Measurements from ENCODE around the gene CMSS1. TPM values are rescaled to one million over a fixed set of nuclear protein-coding genes. Genes with fewer than 3 reads are reported as not detected.

CMSS1 gene
- total RNA-seq, 2 experiments from 2014 or later: 34.8 to 37.2 TPM

DNA sequence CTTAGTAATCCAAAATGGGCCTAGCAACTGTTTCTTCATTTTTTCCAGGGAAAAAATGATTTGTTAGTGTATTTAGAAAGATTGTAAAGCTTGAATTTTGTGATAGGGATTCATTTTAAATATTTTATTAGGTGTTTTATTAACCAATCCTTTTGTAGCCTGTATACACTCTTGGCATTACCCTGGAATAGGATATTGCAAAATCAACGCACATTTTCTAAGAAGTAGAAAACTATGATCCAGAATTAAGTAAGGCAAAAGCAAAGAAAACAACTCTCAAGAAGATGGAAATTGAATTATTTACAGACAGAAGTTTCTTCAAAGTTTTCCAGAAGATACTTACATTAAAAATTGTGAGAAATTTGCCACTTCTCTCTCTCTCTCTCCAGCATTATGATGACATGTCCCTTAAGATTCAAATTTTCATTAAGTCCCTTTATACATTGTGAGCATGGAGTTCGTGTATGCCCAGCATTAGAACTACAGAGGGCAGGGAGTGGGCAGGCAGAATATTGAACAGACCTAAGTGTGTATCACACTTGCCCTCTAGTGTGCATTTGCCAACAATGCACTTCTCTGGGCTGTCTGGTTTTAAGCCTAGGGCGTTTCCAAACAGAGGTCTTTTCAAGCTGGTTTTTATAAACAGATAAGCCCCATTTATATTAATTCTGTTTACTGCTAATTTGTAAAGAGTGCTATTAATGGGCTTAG is 28.5 kb upstream of the CMSS1 start:
- no peaks in the 10 kb centered on the region for H3K4me1 Mint-ChIP-seq
- H3K27me3 Mint-ChIP-seq: peaks cover 33% of the 10 kb centered on the region
- CTCF ChIA-PET: no interaction called here
- peak; percentile 22 for DNase-seq
- no peaks in the 10 kb centered on the region for H3K36me3 Mint-ChIP-seq (ENCODE audit: low read depth)
- no peak overlapping the region for H3K27ac Mint-ChIP-seq
- POLR2A ChIA-PET: no interaction called here
- no peaks in the 10 kb centered on the region for H3K9me3 Mint-ChIP-seq
- H3K4me3 Mint-ChIP-seq: no peak overlapping the region

- no peak overlapping the region for H3K27ac Mint-ChIP-seq
- no peak for DNase-seq
- peaks cover 7% of the 10 kb centered on the region for H3K27me3 Mint-ChIP-seq
- H3K4me3 Mint-ChIP-seq: no peak overlapping the region
- H3K4me1 Mint-ChIP-seq: no peaks in the 10 kb centered on the region
- ChIA-PET POLR2A (no interaction called here), CTCF (no interaction called here)
- H3K9me3 Mint-ChIP-seq: no peaks in the 10 kb centered on the region
- H3K36me3 Mint-ChIP-seq (ENCODE audit: low read depth): no peaks in the 10 kb centered on the region
These were observed 23.2 kb upstream of the CMSS1 start for GRCh38 chr3:99794485-99794884.

DNA sequence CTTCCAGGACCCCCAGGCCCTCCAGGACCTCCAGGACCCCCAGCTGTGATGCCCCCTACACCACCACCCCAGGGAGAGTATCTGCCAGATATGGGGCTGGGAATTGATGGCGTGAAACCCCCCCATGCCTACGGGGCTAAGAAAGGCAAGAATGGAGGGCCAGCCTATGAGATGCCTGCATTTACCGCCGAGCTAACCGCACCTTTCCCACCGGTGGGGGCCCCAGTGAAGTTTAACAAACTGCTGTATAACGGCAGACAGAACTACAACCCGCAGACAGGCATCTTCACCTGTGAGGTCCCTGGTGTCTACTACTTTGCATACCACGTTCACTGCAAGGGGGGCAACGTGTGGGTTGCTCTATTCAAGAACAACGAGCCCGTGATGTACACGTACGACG is 22.1 kb upstream of the CMSS1 start:
- Mint-ChIP-seq H3K27ac (no peak overlapping the region), H3K27me3 (peaks cover 5% of the 10 kb centered on the region), H3K9me3 (no peaks in the 10 kb centered on the region), H3K4me3 (no peak overlapping the region), H3K36me3 (ENCODE audit: low read depth) (no peaks in the 10 kb centered on the region), H3K4me1 (no peaks in the 10 kb centered on the region)
- POLR2A ChIA-PET: no interaction called here
- no peak for DNase-seq
- CTCF ChIA-PET: no interaction called here

DNA sequence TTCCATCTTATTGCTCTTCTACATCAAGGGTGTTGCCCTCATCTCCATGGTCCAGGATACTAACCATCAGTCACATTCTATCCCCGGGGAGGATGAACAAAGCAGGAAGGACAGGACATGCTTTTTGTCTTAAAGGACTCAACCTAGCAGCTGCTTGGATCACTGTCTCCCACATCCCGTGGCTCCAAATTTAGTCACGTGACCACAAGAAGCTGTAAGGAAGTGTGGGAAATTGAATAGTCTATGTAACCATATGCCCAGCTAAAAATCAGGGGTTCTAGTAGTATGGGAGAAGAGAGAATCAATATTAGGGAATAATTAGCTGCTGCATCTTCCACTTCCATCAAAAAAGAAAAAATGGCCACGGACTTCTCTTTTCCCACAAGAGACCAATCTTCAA is 18.2 kb upstream of the CMSS1 start:
- no peak for DNase-seq
- CTCF ChIA-PET: no interaction called here
- no peaks in the 10 kb centered on the region for H3K4me1 Mint-ChIP-seq

DNA sequence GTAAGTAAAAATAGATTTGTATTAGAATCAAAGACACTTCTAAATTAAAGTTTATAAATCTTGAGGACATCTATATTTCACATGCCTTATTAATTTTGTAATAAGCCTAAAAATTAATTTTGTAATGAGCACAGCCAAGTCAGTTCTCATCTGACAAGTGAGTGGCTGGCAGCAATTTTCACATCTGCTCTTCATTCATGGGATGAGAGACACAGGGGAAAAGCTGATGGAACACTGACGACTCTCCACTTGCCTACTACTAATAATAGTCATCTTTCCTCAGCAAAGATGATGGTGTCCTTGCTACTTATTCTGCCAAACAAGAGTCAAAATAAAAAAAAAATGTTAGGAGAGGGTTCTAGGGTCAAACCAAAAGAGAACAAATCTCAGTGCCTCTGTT is 14.4 kb upstream of the CMSS1 start:
- POLR2A ChIA-PET: no interaction called here

More for the DNA sequence above, 18.2 kb upstream of the CMSS1 start:
- no peaks in the 10 kb centered on the region for H3K36me3 Mint-ChIP-seq (ENCODE audit: low read depth)
- peaks cover 3% of the 10 kb centered on the region for H3K9me3 Mint-ChIP-seq
- no peaks in the 10 kb centered on the region for H3K27me3 Mint-ChIP-seq
- H3K27ac Mint-ChIP-seq: no peak overlapping the region
- POLR2A ChIA-PET: no interaction called here
- H3K4me3 Mint-ChIP-seq: no peak overlapping the region

GRCh38 chr3:99805160-99805559 is 12.5 kb upstream of the CMSS1 start:
- peaks cover 10% of the 10 kb centered on the region for H3K9me3 Mint-ChIP-seq
- CTCF ChIA-PET: no interaction called here
- POLR2A ChIA-PET: no interaction called here
- no peaks in the 10 kb centered on the region for H3K36me3 Mint-ChIP-seq (ENCODE audit: low read depth)
- no peak overlapping the region for H3K4me3 Mint-ChIP-seq
- H3K27me3 Mint-ChIP-seq: no peaks in the 10 kb centered on the region
- no peak overlapping the region for H3K27ac Mint-ChIP-seq
- no peaks in the 10 kb centered on the region for H3K4me1 Mint-ChIP-seq
- DNase-seq: no peak

More for the DNA sequence above, 14.4 kb upstream of the CMSS1 start:
- CTCF ChIA-PET: no interaction called here
- Mint-ChIP-seq H3K27ac (no peak overlapping the region), H3K27me3 (no peaks in the 10 kb centered on the region), H3K4me1 (no peaks in the 10 kb centered on the region), H3K36me3 (ENCODE audit: low read depth) (no peaks in the 10 kb centered on the region), H3K4me3 (no peak overlapping the region), H3K9me3 (peaks cover 10% of the 10 kb centered on the region)
- no peak for DNase-seq

GRCh38 chr3:99808163-99808794 is 9.4 kb upstream of the CMSS1 start:
- H3K9me3 Mint-ChIP-seq: peaks cover 10% of the 10 kb centered on the region
- no peaks in the 10 kb centered on the region for H3K36me3 Mint-ChIP-seq (ENCODE audit: low read depth)
- no peaks in the 10 kb centered on the region for H3K4me1 Mint-ChIP-seq
- POLR2A ChIA-PET: no interaction called here
- no peak overlapping the region for H3K4me3 Mint-ChIP-seq
- DNase-seq: peak; percentile 56
- CTCF ChIA-PET: interaction anchor here (0.6 to 2.0 kb wide), 4 partner anchors 8 to 1013 kb away, joined by 3 to 9 read pairs (median 3); partner anchors contain the start of gene CMSS1
- no peak overlapping the region for H3K27ac Mint-ChIP-seq
- H3K27me3 Mint-ChIP-seq: peaks cover 2% of the 10 kb centered on the region

DNA sequence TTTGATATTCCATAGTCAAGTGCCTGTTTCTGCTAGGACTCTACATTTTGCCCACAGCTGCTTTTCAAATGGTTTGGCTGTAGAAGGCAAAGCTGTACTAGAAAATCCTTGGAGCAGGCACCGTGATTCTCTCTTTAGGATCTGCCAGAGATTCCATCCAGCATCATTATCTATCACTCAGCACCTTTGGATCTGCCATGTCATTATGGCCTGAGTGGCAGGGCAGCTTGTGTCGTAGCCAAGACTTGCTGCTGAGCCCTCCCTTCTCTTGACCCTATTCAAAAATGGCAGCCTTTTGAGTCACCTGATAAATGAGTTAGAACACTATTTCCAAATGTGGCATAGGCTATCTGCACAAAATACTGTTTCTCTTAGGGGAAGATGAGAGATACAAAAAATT is 8.1 kb upstream of the CMSS1 start:
- POLR2A ChIA-PET: no interaction called here
- Mint-ChIP-seq H3K27me3 (peaks cover 2% of the 10 kb centered on the region), H3K4me3 (no peak overlapping the region), H3K4me1 (no peaks in the 10 kb centered on the region), H3K9me3 (peaks cover 6% of the 10 kb centered on the region), H3K36me3 (ENCODE audit: low read depth) (no peaks in the 10 kb centered on the region), H3K27ac (no peak overlapping the region)
- no peak for DNase-seq
- CTCF ChIA-PET: interaction anchor here (2.0 kb wide), 1 partner anchor 13 kb away, joined by 9 read pairs; no protein-coding TSS in a partner anchor

DNA sequence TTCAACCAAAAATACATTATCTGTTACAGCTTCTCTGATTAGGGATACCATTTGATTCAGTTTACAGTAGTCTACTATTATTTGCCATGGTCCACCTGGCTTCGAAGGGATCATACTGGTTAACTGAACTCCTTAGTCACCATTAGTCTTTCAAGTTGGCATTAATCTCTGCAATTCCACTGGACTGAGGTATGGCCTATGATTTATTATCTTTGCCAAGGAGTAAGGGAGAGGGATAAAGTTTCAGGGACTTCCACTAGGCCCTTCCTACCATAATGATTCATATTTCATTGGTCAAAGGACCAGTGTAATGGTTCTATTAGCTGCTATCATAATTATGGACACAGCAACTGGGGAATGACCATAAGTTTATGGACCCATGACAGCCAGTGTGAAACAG is 7.3 kb upstream of the CMSS1 start:
- CTCF ChIA-PET: no interaction called here
- DNase-seq: no peak
- Mint-ChIP-seq H3K4me1 (no peaks in the 10 kb centered on the region), H3K36me3 (ENCODE audit: low read depth) (no peaks in the 10 kb centered on the region), H3K4me3 (no peak overlapping the region), H3K27ac (no peak overlapping the region), H3K9me3 (peaks cover 5% of the 10 kb centered on the region), H3K27me3 (peaks cover 2% of the 10 kb centered on the region)
- POLR2A ChIA-PET: no interaction called here

- H3K4me3 Mint-ChIP-seq: peak overlapping the region; percentile 84
- ChIA-PET CTCF (interaction anchor here (0.9 to 1.5 kb wide), 5 partner anchors 9 to 584 kb away, joined by 3 to 6 read pairs (median 4); partner anchors contain the start of genes LNP1, TBC1D23 and TOMM70), POLR2A (no interaction called here)
- no peaks in the 10 kb centered on the region for H3K27me3 Mint-ChIP-seq
- peaks cover 34% of the 10 kb centered on the region for H3K4me1 Mint-ChIP-seq
- DNase-seq: peak; percentile 7
- H3K9me3 Mint-ChIP-seq: no peaks in the 10 kb centered on the region
- H3K27ac Mint-ChIP-seq: peak overlapping the region; percentile 96
- peaks cover 4% of the 10 kb centered on the region for H3K36me3 Mint-ChIP-seq (ENCODE audit: low read depth)
These were observed 620 bp upstream of the CMSS1 start for GRCh38 chr3:99817047-99817436.

GRCh38 chr3:99818818-99819217 is 1.2 kb downstream of the CMSS1 start:
- Mint-ChIP-seq H3K27ac (peak overlapping the region; percentile 96), H3K27me3 (no peaks in the 10 kb centered on the region), H3K4me1 (peaks cover 38% of the 10 kb centered on the region), H3K4me3 (peak overlapping the region; percentile 84), H3K36me3 (ENCODE audit: low read depth) (peaks cover 4% of the 10 kb centered on the region), H3K9me3 (no peaks in the 10 kb centered on the region)
- ChIA-PET POLR2A (no interaction called here), CTCF (interaction anchor here (0.9 to 1.5 kb wide), 4 partner anchors 11 to 43 kb away, joined by 3 read pairs; no protein-coding TSS in a partner anchor)
- DNase-seq: no peak

DNA sequence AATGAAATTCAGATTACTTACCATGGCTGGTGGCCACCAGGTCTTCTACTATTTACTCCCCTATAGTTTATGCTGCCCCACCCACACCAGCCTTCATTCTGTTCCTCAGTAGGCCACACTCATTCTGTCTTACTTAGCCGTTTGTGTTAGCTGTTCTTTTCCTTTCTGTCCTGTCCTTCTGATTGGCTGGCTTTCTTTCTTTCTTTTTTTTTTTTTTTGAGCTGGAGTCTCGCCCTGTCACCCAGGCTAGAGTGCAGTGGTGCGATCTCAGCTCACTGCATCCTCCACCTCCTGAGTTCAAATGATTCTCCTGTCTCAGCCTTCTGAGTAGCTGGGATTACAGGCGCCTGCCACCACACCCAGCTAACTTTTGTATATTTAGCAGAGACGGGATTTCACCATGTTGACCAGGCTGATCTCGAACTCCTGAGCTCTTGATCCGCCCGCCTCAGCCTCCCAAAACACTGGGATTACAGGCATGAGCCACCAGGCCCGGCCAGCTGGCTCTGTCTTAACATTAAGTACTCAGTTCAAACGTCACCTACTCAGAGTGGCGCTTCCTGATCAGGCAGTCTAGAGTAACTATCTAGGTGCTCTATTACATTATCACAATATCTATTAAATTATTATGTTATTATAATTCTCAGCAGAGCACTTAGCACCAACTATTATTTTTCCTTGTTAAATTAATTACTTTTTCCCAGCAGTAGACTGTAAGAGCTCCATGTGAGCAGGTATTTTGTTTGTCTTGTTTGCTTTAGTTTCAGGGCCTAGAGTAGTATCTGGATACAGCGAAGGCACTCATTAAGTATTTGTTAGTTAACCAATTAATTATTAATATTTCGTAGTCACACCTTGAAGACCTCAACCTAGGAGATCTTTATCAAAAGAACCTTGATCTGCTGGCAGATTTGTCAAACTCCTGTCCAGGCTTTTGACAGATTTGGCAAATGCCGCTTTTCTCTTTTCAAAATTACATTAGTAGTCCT is 6.4 kb downstream of the CMSS1 start:
- H3K4me3 Mint-ChIP-seq: no peak overlapping the region
- ChIA-PET POLR2A (no interaction called here), CTCF (interaction anchor here (0.6 to 3.4 kb wide), 5 partner anchors 8 to 245 kb away, joined by 3 to 9 read pairs (median 4); no protein-coding TSS in a partner anchor)
- DNase-seq: no peak
- peaks cover 23% of the 10 kb centered on the region for H3K4me1 Mint-ChIP-seq
- no peaks in the 10 kb centered on the region for H3K27me3 Mint-ChIP-seq
- H3K27ac Mint-ChIP-seq: peak overlapping the region; percentile 48
- no peaks in the 10 kb centered on the region for H3K9me3 Mint-ChIP-seq
- H3K36me3 Mint-ChIP-seq (ENCODE audit: low read depth): peaks cover 4% of the 10 kb centered on the region

All from activated CD4-positive, alpha-beta T cell treated with anti-CD3 and anti-CD28 coated beads, Interleukin-2, amount 10 ng/mL, durations not matched to agents 7 days and 5 days (primary cell).